Dendritic cell treated with granulocyte-macrophage colony-stimulating factor and Interleukin-4, amounts not matched to agents 40 ng/mL and 50 ng/mL, for 4 days (primary cell): ENCODE results near the gene PCSK5.
"Not testable (repeated sequence)": the region's sequence is repeated elsewhere in the genome, so short reads cannot be mapped to it uniquely, and the experiment has no call there.

Experiments
- H3K27ac Mint-ChIP-seq: one replicate; pipeline ENCODE4 v1.8.0; 2022; ENCODE audit warnings: mild to moderate bottlenecking, mixed read lengths
- H3K27me3 Mint-ChIP-seq: one replicate; pipeline ENCODE4 v1.8.0; 2022; ENCODE audit warnings: mild to moderate bottlenecking, mixed read lengths
- H3K36me3 Mint-ChIP-seq: one replicate; pipeline ENCODE4 v1.8.0; 2022; ENCODE audit warnings: low read depth, mixed read lengths
- H3K4me1 Mint-ChIP-seq: one replicate; pipeline ENCODE4 v1.8.0; 2022; ENCODE audit warnings: low read depth, mixed read lengths
- H3K4me3 Mint-ChIP-seq: one replicate; pipeline ENCODE4 v1.8.0; 2022; ENCODE audit warnings: mild to moderate bottlenecking, moderate library complexity, mixed read lengths
- H3K9me3 Mint-ChIP-seq: one replicate; pipeline ENCODE4 v1.8.0; 2022; ENCODE audit warnings: mixed read lengths
- intact Hi-C: fragments of 100-400 bp; cut with micrococcal nuclease; formaldehyde crosslinking; loops from one replicate; pipeline ENCODE4 v1.15.0; 2022

Gene PCSK5

DNA sequence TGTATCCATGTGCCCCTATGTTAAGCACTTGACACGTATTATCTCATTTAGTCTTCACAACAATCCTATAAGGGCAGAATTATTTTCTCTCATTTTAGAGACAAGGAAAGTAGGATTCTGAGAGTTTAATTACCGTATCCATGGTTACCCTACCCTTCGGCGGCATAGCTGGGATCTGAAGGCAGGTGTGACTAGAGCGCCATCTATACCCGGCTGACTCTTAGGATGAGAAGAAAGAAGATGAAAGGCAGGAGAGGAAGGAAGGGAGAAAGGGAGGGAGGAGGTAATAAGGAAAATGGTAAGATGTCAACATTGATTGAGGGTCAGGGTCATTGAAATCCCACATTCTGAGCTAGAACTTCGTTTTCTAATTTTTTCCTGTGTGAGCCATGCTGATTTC lies 416.6 kb downstream of the PCSK5 start:
- H3K27me3 Mint-ChIP-seq, intact Hi-C loops, H3K36me3 Mint-ChIP-seq: not testable (repeated sequence)

DNA sequence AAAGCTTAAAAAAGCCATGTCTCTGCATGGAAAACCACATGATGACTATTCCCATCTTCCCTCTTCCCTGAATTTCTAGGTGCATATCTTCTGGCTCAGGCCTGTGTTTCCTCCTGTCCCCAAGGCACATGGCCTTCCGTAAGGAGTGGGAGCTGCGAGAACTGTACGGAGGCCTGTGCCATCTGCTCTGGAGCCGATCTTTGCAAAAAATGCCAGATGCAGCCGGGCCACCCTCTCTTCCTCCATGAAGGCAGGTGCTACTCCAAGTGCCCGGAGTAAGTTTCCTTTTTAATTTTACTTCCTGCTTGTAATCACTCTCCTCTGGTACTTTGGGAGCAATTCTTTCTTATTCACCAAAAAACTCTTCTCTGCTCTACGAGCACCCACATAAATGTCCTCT lies 420.1 kb downstream of the PCSK5 start:
- Mint-ChIP-seq H3K4me3 (no peak overlapping the region), H3K27ac (no peak overlapping the region), H3K36me3 (no peaks in the 10 kb centered on the region)

More for the DNA sequence above, 416.6 kb downstream of the PCSK5 start:
- not testable (repeated sequence) for H3K27ac Mint-ChIP-seq, H3K9me3 Mint-ChIP-seq, H3K4me3 Mint-ChIP-seq, H3K4me1 Mint-ChIP-seq

DNA sequence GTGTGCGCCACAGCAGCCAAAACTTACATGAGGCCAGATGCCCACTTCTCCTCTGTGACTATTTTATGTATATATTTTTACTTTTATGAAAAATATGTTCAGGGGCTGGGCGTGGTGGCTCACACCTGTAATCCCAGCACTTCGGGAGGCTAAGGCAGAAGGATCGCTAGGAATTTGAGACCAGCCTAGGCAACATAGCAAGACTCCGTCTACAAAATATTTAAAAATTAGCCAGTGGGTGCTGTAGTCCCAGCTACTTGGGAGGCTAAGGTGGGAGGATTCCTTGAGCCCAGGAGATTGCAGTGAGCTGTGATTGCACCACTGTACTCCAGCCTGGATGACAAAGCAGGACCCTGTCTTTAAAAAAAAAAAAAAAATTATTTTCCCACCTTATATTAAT lies 420.5 kb downstream of the PCSK5 start:
- Mint-ChIP-seq H3K36me3 (no peaks in the 10 kb centered on the region), H3K4me1 (no peaks in the 10 kb centered on the region), H3K4me3 (no peak overlapping the region), H3K9me3 (no peaks in the 10 kb centered on the region), H3K27ac (no peak overlapping the region), H3K27me3 (peaks cover 4% of the 10 kb centered on the region)
- intact Hi-C loops, result no loop called here

More for the DNA sequence above, 420.1 kb downstream of the PCSK5 start:
- Mint-ChIP-seq H3K27me3 (peaks cover 4% of the 10 kb centered on the region), H3K9me3 (no peaks in the 10 kb centered on the region), H3K4me1 (no peaks in the 10 kb centered on the region)
- intact Hi-C loops, result no loop called here

DNA sequence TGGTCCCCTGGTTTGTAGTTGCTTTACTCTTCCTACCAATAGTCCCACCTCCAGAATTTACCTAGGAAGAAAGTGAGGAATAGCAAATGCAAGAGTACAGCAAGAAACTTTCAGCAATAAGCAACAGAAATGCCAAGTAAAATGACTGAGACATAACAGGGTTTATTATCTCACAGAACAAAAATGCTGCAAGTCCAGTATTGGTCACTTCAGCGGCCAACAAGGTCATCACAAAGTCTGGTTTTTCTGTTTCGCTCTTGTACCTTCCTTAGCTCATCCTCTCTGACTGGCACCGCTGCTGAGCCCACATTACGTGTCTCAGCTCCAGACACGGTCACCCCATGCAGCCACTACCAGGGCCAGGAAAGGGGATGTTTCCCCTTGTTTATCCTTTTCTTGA lies 421.1 kb downstream of the PCSK5 start:
- Mint-ChIP-seq H3K4me3 (no peak overlapping the region), H3K9me3 (no peaks in the 10 kb centered on the region), H3K4me1 (no peaks in the 10 kb centered on the region), H3K27me3 (peaks cover 4% of the 10 kb centered on the region), H3K36me3 (no peaks in the 10 kb centered on the region), H3K27ac (no peak overlapping the region)
- intact Hi-C loops, result no loop called here

DNA sequence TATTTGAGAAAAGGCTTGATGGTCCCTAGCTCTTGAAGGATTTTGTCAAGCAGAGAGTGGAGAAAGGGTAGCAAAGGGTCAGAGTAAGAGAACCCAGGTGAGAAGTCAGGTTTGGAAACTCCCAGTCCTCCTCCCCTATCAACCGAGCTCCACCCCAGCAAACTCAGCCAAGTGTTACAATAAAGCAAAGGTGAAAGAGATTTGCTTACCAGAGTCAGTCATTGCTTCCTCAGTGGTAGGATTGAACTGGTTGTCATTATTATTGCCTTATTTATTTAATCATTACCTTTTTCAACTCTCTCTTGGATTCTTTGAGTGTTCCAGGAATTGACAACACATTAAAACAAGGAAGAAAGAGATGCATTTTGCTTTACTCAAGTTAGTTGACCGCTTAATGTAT lies 423.3 kb downstream of the PCSK5 start:
- intact Hi-C loops, result no loop called here
- no peaks in the 10 kb centered on the region for H3K36me3 Mint-ChIP-seq
- H3K4me3 Mint-ChIP-seq, result no peak overlapping the region
- no peaks in the 10 kb centered on the region for H3K9me3 Mint-ChIP-seq
- no peaks in the 10 kb centered on the region for H3K4me1 Mint-ChIP-seq
- H3K27ac Mint-ChIP-seq, result no peak overlapping the region
- no peaks in the 10 kb centered on the region for H3K27me3 Mint-ChIP-seq

DNA sequence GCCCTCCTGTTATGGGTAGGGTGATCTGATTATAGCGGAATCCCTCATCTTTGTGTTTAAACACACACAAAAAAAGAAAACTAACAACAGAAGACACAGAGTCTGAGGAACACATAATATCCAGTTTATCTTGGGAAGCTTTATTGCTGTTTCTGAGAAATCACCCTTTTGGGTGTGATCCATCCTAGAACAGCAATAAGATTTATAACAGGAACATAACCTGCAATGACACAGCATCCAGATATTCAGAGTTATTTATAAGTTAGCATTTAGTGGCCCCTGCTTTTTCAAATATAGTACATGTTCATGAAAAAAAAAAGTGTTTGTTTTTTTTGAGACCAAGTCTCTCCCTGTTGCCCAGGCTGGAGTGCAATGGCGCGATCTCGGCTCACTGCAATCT lies 423.8 kb downstream of the PCSK5 start:
- no peaks in the 10 kb centered on the region for H3K4me1 Mint-ChIP-seq
- intact Hi-C loops, result no loop called here
- H3K4me3 Mint-ChIP-seq, result no peak overlapping the region
- no peaks in the 10 kb centered on the region for H3K27me3 Mint-ChIP-seq
- H3K27ac Mint-ChIP-seq, result no peak overlapping the region
- H3K36me3 Mint-ChIP-seq, result no peaks in the 10 kb centered on the region
- no peaks in the 10 kb centered on the region for H3K9me3 Mint-ChIP-seq

DNA sequence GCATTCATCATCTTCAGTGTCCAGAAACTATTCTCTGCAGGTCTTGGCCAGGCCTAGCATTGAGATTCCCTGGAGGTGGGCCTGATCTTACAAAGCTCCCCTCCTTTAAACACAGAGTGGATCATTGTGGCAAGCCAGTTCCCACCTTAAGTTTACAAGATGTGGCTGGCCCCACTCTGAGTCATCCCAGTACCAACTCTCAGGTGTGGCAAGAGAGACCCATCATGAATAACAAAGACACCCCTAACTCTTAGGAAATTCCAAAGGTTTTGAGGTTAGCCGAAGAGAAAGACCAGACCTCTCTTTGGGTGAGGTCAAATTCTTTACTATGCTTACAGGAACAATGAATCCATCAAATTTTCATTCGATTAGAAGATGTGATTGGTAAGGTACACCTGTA lies 425.6 kb downstream of the PCSK5 start:
- H3K36me3 Mint-ChIP-seq, result no peaks in the 10 kb centered on the region
- H3K27me3 Mint-ChIP-seq, result no peaks in the 10 kb centered on the region
- H3K4me3 Mint-ChIP-seq, result no peak overlapping the region
- no peak overlapping the region for H3K27ac Mint-ChIP-seq
- peaks cover 3% of the 10 kb centered on the region for H3K4me1 Mint-ChIP-seq
- intact Hi-C loops, result no loop called here
- H3K9me3 Mint-ChIP-seq, result no peaks in the 10 kb centered on the region

DNA sequence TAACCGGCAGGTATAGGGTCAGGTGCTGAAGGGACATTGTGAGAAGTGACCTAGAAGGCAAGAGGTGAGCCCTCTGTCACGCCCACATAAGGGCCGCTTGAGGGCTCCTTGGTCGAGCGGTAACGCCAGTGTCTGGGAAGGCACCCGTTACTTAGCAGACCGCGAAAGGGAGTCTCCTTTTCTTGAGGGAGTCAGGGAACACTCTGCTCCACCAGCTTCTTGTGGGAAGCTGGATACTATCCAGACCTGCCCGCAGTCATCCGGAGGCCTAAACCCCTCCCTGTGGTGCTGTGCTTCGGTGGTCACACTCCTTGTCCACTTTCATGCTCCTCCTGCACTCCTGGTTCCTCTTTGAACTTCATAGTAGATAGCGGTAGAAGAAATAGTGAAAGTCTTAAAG lies 429.0 kb downstream of the PCSK5 start:
- H3K9me3 Mint-ChIP-seq, H3K4me1 Mint-ChIP-seq: not testable (repeated sequence)

DNA sequence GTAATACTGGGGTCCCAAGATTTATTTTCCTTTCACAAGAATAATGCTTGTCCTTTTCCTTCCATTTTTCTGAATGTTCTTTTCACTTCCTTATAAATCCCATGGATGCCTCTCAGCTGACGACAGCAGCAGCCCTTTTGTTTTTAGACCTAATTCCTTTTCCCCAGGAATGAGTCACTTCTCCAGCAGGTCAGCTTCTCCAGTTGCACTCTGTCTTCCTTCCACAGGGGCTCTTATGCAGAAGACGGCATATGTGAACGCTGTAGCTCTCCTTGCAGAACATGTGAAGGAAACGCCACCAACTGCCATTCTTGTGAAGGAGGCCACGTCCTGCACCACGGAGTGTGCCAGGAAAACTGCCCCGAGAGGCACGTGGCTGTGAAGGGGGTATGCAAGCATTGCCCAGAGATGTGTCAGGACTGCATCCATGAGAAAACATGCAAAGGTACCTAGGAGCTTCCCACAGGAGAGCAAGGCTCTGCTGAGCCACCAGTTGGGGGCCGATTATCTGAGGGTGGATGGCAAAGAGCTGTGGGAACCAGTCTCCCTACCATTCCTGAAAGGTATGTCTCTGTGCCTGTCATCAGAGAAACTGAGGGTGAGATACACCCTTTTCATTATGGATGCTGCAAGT lies 430.8 kb downstream of the PCSK5 start:
- Mint-ChIP-seq H3K4me3 (no peak overlapping the region), H3K36me3 (no peaks in the 10 kb centered on the region), H3K4me1 (peaks cover 7% of the 10 kb centered on the region), H3K27me3 (no peaks in the 10 kb centered on the region), H3K27ac (no peak overlapping the region), H3K9me3 (no peaks in the 10 kb centered on the region)
- intact Hi-C loops, result no loop called here

More for the DNA sequence above, 429.0 kb downstream of the PCSK5 start:
- H3K27ac Mint-ChIP-seq, H3K27me3 Mint-ChIP-seq, intact Hi-C loops, H3K4me3 Mint-ChIP-seq, H3K36me3 Mint-ChIP-seq: not testable (repeated sequence)

DNA sequence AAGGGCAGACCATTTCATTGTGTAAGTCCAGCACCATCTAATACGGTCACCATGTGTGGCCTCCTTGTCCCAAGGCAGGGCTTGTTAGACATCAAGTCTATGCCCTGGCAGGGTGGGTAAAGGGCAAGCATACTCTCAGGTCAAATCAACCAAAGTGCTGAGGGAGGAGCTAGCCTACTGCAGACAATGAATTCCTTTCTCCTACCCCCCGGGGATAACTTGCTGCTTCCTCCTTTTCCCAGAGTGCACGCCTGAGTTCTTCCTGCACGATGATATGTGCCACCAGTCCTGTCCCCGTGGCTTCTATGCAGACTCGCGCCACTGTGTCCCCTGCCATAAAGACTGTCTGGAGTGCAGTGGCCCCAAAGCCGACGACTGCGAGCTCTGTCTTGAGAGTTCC lies 432.3 kb downstream of the PCSK5 start:
- H3K4me1 Mint-ChIP-seq, result peaks cover 7% of the 10 kb centered on the region
- no peaks in the 10 kb centered on the region for H3K27me3 Mint-ChIP-seq
- no peak overlapping the region for H3K4me3 Mint-ChIP-seq
- no peaks in the 10 kb centered on the region for H3K9me3 Mint-ChIP-seq
- no peak overlapping the region for H3K27ac Mint-ChIP-seq
- no peaks in the 10 kb centered on the region for H3K36me3 Mint-ChIP-seq
- intact Hi-C loops, result no loop called here

DNA sequence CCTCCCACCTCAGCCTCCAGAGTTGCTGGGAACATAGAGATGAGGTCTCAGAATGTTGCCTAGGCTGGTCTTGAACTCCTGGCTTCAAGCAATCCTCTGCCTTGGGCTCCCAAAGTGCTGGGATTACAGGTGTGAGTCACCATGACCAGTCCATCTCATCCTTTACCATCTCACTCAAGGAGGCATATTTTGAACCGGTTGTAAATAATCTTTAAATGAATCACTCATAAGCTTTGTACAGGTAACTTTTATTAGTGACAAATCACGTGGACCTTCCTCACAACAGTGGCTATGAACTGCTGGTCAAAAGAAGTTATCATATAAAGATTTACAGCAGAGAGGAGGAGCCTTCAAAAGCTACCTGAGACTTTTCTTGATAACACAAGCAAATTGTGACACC lies 433.0 kb downstream of the PCSK5 start:
- no peaks in the 10 kb centered on the region for H3K27me3 Mint-ChIP-seq
- no peaks in the 10 kb centered on the region for H3K9me3 Mint-ChIP-seq
- no peaks in the 10 kb centered on the region for H3K36me3 Mint-ChIP-seq
- H3K4me3 Mint-ChIP-seq, result no peak overlapping the region
- intact Hi-C loops, result no loop called here
- H3K27ac Mint-ChIP-seq, result no peak overlapping the region
- peaks cover 7% of the 10 kb centered on the region for H3K4me1 Mint-ChIP-seq

DNA sequence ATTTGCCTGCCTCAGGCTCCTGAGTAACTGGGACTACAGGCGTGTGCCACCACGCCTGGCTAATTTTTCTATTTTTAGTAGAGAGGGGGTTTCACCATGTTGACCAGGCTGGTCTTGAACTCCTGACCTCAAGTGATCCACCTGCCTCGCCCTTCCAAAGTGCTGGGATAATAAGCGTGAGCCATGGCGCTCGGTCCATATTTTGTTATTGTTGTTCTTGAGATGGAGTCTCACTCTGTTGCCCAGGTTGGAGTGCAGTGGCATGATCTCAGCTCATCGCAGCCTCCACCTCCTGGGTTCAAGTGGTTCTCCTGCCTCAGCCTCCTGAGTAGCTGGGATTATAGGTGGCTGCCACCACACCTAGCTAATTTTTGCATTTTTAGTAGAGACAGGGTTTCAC lies 433.6 kb downstream of the PCSK5 start:
- H3K27me3 Mint-ChIP-seq, H3K4me3 Mint-ChIP-seq, intact Hi-C loops, H3K27ac Mint-ChIP-seq, H3K4me1 Mint-ChIP-seq, H3K9me3 Mint-ChIP-seq, H3K36me3 Mint-ChIP-seq: not testable (repeated sequence)

DNA sequence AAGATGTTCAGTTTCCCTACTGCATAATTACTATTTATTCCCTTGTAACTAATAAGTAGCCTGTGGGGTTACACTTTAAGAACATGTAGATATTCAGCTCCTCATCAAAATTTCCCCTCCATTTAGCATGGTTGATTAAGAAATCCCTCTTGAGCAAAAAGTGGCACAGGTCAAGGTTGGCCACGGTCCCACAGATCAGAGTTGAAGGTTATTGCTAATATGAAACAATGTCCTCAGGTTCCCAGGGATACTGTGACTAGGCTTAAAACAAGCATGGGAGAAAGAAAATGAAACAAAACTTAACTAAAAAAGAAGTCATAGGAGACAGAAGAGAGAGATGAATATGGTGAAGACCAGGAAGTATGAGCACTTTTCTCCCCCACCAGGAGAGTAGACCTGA lies 439.6 kb downstream of the PCSK5 start:
- H3K4me3 Mint-ChIP-seq, result no peak overlapping the region
- H3K36me3 Mint-ChIP-seq, result no peaks in the 10 kb centered on the region
- H3K9me3 Mint-ChIP-seq, result no peaks in the 10 kb centered on the region
- no peaks in the 10 kb centered on the region for H3K4me1 Mint-ChIP-seq
- intact Hi-C loops, result no loop called here
- no peak overlapping the region for H3K27ac Mint-ChIP-seq
- no peaks in the 10 kb centered on the region for H3K27me3 Mint-ChIP-seq

DNA sequence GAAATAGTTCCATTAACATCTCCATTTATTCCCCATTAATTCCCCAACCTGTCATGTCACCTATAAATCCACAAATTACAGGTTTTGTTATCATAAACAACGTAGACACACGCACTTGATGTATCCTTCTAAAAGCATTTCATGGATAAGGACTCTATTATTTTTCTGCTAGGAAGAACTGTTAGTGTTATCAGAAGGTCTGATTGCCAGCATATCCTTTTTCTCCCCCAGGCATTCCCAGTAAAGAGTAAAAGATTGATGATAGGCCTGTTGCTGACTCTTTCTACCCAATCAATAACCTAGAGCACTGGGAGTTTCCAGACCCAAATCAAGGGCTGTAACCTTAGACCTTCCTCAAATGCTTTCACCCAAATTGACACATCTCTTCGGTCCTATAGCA lies 442.9 kb downstream of the PCSK5 start:
- Mint-ChIP-seq H3K27me3 (no peaks in the 10 kb centered on the region), H3K27ac (no peak overlapping the region), H3K4me3 (no peak overlapping the region), H3K36me3 (no peaks in the 10 kb centered on the region), H3K4me1 (no peaks in the 10 kb centered on the region), H3K9me3 (no peaks in the 10 kb centered on the region)
- intact Hi-C loops, result no loop called here

DNA sequence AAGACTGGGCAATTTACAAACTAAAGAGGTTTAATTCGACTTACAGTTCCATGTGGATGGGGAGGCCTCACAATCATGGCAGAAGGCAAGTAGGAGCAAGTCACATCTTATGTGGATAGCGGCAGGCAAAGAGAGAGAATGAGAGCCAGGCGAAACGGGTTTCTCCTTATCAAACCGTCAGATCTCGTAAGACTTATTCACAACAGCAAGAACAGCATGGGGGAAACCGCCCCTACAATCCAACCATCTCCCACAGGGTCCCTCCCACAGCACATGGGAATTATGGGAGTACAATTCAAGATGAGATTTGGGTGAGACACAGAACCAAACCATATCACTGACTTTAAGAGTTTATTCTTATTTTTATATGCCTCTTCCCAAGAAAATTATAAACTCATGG lies 443.5 kb downstream of the PCSK5 start:
- Mint-ChIP-seq H3K4me3 (no peak overlapping the region), H3K27me3 (no peaks in the 10 kb centered on the region), H3K4me1 (no peaks in the 10 kb centered on the region), H3K36me3 (no peaks in the 10 kb centered on the region), H3K9me3 (no peaks in the 10 kb centered on the region), H3K27ac (no peak overlapping the region)
- intact Hi-C loops, result no loop called here
